Hypothalamus (tissue), 51 donors: ENCODE results near the gene PCK2.

Source experiments
- DNase-seq, 51 donors: peaks; one replicate each; lab custom pipeline; 2025; lab: John Stamatoyannopoulos, UW

PCK2 gene

DNA sequence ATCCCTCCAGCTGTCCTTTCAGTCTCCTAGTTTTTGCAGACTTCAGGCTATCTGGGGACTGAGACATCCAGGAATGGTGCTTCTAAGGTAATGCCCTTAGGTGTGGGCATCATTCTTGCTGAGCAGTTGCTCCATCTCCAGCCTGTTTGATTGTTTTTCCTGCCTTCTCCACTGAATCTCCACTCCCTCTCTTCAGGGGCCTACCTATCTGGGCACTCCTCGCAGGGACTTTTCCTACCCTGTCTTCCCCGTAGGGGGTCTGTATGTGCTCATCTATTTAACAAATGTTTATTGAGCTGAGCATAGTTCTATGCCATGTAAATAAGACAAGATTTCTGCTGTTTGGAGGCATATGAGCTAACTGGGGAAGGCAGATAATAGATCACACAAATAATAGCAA lies 38.9 kb downstream of the PCK2 start:
- DNase-seq, result no peak

DNA sequence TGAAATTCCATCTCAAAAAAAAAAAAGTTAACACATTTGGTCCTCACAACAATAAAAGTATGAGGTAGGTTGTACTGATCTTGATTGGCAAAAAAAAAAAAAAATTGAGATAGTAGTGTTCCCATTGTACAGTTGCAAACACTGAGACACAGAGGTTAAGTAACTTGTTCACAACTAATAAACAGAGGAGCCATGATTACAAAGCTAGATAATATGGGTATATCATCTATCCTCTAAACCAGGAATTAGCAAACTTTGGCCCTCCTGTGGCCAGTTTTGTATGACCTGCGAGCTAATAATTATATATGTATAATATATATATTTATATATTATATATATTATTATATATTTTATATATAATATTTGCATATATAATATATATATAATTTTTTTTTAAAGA lies 39.6 kb downstream of the PCK2 start:
- DNase-seq, result no peak

DNA sequence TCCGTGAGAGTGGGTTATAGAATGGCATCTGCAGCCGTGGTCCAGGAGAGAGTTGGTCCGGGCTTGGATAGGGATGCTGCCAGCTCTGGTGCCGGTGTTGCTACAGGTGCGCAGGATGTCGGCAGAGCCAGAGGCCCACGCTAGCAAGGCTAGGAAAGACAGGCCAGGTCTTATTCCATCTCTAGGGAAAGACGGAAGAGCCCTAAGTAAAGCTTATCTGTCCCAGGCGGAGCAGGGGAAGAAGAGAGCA lies 41.4 kb downstream of the PCK2 start:
- DNase-seq, result peak in 1 of 51 donors; percentile 37

DNA sequence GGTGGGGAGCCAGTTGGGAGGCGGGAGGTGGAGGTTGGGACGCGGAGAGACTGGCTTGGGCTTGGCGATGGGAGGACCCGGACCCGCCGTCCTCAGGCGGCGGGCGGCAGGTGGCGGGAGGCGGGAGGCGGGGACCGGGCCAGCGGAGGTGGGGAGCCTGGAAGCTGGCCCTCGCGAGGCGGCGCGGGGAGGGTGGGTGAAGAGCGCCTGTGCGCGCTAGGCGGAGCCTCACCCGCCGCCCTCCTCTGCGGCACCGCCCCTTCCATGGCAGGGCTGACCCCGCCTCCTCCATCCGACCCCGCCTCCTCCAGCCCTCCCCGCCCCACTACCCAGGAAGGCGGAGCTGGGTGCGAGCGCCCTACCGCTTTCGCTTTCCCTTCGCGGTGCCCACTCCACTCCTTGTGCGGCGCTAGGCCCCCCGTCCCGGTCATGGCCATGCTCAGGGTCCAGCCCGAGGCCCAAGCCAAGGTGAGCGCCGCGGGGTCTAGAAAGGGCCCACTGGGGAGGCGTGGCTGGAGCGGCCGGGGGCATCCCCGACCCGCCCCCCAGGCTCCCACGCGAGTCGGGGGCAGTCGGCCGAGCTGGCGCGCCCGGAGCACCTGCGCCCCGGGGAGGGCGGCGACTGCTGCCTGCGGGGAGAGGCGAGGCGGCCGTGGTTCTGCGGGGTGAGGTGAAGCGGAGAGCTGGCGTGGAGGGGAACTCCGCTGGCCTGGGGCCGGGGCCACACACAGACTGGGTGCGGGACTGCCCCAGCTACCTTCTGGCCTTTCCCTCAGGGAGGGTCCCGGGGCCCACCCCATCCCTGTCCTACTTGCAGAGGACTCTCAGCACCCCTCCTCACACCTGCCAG lies 41.9 kb downstream of the PCK2 start, which contains the start of gene PSME1:
Gene PSME1 (plus strand): TSS at position 361 of the 850 bp plus-strand sequence. CDS start 69 bp downstream, at position 430.
- DNase-seq, result peak; percentile 12 to 96 (median 87)

DNA sequence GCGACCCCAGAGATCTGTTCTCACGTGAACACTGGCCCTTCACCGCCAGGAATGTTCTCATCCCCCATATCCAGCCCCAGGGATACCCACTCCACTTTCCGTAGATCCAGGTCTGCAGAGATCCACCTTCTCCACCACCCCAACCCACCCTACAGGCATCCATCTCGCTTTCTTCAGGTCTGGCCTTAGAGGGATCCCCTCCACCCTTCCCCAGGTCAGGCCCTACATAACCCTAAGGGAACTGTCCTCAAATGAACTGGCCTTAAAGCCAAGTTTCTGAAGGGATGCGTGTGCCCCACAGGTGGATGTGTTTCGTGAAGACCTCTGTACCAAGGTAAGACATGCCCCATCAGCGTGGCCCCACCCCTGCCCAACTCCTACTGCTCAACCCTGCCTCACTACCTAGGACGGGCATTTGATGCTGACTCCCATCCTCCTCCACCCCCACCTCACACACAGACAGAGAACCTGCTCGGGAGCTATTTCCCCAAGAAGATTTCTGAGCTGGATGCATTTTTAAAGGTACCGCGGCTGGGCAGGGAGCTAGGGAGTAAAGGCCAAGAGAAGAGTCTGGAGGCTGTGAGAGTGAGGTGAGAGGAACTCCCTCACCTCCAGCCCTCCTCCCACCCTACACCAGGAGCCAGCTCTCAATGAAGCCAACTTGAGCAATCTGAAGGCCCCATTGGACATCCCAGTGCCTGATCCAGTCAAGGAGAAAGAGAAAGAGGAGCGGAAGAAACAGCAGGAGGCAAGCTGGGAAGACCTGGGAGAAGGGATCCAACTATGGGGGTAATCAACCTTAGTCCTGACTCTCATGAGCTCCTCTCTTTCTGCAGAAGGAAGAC lies 42.8 kb downstream of the PCK2 start:
- no peak for DNase-seq

DNA sequence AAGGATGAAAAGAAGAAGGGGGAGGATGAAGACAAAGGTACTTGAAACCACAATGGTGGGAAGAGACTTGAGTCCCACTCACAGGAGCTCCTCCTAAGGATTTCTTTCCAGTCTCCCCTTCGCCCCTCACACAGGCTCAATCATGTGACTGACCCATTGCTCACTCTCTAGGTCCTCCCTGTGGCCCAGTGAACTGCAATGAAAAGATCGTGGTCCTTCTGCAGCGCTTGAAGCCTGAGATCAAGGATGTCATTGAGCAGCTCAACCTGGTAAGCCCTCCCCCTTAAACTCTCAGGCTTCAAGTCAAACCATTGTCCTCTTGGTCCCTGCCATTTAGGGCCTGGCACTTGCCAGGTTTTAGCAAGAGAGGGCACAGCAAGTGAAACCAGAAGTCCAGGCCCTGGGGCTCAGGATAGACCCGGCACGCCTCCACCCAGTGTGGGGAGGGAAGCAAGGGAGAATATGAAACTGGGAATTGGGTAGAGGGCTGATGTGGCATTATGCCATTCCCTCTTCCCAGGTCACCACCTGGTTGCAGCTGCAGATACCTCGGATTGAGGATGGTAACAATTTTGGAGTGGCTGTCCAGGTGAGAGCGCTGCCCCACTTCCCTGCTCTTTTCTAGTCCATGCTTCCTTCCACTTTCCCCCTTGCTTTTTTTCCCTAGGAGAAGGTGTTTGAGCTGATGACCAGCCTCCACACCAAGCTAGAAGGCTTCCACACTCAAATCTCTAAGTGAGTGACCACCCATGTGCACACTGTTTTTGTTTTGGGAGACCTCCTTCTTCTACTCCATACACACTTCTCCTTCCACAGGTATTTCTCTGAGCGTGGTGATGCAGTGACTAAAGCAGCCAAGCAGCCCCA lies 43.7 kb downstream of the PCK2 start:
- no peak for DNase-seq

DNA sequence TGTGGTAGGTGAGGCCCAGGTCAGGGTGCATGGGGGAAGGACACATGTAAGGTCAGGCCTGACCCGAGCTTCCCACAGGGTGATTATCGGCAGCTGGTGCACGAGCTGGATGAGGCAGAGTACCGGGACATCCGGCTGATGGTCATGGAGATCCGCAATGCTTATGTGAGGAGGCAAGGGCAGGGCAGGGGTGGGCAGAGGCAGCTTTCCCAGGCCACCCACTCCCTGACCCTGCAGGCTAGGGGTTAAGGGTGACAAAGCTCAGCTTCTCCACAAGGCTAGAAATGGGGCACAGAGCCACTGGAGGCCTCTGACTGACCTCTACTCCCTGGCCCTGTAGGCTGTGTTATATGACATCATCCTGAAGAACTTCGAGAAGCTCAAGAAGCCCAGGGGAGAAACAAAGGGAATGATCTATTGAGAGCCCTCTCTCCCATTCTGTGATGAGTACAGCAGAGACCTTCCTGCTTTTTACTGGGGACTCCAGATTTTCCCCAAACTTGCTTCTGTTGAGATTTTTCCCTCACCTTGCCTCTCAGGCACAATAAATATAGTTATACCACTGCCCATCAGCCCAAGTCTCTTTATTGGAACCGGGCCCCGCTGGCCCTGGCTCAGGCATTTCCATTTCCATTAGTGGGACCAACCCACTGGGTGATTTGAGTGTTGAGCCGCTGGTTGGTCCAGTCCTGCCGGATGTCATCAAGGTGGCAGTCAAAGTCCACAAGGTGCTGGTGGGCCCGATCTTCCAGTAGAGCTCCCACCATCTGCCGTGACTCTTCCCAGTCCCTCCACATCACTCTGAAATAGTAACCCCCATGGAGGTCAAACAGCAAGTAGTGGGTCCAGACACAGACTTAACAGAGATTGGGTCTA lies 44.5 kb downstream of the PCK2 start:
- no peak for DNase-seq

DNA sequence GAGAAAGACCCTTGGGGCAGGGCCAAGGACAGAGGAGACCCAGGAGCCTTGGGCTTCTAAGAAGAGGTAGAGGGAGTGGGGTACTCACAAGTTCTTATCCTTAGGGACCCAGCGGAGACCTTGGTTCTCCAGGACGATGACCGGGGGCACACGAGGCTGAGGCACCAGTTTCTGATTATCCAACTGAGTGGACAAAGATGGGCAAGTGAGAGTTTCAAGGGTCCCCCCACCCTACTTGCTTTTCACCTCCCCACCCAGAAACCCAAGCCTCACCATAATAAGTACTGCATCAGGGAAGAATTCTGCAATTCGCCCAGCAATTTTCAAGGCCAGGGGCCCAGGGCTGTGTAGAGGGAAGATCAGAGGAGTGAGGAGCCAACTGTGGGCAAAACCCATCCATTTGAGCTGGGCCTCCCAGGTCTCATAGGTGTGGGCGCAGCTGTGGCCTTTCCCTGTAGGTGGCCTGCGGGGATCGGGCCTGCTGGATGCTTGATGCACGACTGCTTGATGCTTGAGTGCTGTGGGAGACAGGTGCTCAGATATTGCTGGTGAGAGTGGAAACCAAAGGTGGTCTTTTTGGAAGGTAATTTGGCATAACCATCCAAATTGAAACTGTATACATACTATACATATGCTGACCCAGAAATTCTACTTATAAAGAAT lies 45.3 kb downstream of the PCK2 start:
- no peak for DNase-seq

DNA sequence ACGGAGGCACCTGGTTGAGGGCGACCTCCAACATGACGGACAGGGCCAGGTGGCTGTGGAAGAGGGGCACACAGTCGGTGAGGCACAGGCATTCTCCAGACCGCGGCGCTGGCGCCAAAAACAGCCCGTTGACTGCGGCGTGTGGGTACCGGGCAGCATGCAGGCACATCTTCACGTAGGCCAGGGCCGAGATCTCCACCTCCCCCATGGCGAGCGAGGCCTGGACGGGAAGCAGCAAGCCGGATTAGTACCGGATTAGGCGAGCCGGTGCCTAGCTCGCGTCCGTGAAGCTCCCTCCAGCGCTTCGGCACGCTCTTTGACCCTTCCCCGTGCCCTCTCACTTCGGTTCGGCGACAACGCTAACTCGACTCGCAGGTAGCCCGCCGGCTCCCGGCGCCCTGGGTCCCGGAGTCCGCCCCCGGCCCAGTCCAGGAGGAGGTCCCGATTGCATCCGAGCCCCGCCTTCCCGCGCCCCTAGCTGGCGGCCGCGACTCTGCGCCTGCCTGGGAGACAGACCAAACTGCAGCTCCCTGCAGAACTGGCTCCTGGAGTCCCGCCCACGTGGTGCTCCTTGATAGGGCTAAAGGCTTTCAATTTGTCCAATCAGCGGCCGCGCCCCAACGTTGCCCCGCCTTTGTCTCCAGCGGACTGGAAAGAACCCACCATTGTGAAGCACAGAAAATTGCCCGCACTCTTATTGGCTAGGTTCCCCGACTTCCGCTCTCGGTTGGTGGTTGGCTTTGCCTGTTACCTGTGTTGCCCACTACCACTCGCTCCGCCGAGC lies 47.2 kb downstream of the PCK2 start, which contains the start of gene EMC9:
Gene EMC9 (minus strand): TSS at position 495 of the 784 bp plus-strand sequence. CDS start 287 bp downstream, at position 208.
- peak; percentile 82 to 100 (median 99) for DNase-seq

DNA sequence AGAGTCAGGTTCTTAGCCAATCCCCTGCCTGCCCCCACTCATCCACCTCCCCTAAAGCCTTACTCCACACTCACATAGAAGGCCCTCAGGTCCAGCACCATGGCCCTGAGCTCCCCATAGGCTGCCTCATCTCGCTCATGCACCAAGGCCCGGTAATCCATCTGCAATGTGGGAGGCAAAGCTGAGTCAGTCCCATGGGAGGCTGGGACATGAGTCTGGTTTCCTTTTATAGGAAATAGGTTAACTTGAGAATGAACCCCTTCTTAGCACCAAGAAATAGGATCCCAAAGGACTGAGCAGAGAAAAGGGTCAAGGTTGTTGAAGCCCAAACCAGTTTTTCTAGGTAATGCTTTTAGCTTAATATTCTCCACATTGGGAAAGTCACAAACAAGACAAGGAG lies 49.4 kb downstream of the PCK2 start:
- no peak for DNase-seq

DNA sequence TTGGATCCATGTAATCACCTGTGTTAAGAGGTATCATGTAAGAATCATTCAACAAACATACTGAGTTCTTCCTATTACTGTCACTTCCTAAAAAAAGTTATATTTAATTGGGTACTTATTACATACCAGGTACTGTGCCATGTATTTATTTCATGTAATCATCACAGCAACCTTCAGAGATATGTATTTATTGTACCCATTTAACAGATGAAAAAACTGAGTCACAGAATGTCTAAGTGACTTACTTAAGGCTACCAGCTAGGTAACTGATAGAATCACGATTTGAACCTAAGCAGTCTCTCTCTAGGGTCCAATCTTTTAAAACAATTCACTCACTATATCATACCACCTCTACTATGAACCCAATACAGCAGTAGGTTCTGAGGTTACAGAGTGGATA lies 50.3 kb downstream of the PCK2 start:
- no peak for DNase-seq

DNA sequence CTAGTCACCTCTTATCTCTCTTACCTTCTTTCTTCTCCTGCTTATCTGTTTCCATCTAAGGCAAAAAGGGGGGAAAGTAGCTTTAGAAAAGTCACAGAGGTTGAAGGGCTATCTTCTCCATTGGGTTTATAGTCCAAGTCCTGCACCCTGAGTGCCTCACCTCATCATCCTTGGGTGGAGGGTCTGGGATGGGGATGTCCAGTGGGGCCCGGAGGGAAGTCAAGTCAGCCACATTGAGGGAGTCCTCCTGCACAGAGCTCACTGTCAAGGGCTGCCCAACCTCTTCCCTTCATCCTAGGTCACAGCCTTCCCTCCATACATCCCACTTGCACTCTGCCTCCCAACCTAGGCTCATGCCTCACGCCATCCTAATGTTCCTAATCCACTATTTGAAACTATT lies 51.1 kb downstream of the PCK2 start:
- DNase-seq, result no peak

DNA sequence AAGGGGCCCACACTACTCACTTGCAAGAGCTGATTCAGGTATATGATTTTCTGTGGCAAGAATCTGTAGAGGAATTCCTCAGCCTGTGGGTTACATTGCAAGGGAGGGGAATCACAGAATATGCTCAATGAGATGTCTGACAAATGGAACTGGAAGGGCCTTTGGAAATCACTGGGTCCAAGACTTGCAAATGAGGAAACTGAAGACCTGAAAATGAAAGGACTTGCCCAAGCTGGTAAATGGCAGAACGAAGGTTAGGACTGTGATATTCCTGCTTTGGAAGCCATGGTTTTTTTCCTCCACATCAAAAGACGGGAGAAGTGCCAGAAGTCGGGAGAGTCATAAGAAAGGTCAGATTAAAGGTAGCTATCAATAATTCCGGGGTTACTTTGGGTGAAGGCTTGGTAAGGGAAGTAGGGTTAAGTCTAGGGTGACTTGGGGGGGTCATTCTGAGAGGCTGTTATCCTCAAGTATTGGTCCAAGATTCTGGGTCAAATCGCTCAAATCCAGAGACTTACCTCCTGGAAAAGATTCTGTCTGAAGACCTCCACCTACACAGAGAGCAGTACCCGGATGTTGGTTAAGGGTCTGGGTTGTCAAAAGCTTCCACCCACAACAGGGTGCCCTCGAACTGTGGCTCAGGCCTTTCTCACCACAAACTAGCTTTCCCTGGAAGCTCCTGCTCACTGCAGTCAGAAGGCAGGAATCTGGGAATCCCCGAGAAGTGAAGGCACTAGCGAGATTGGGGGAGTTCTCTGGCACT lies 51.8 kb downstream of the PCK2 start:
- DNase-seq, result no peak

DNA sequence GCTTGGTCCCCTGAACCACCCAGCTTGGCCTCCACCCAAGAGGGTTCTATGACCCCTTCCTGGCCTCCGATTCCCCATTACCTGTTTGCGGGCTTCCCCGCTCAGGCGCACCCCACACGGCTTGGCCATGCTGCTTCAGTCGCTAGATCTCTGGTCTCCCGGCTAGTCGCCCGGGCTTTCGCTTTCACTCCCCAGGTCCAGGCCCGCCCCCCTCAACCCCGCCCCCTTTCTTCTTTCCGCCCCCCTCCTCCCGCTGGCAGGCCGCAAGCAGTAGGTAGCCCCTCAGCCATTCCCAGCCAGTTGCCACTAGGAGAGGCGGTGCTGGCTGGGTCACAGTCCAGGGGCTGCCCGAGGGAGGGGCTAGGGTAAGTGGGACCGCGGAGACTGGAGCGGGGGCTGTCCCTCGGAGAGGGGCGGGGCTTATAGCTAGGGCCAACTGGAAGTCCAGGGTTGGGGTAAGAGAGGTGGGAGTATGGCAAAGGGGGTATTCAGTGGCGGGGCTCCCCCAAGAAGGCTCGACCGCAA lies 52.4 kb downstream of the PCK2 start, which contains the start of gene PSME2:
Gene PSME2 (minus strand): TSS at position 158 of the 525 bp plus-strand sequence. CDS start 29 bp downstream, at position 129.
- peak in 49 of 51 donors; percentile 58 to 94 (median 84) for DNase-seq

DNA sequence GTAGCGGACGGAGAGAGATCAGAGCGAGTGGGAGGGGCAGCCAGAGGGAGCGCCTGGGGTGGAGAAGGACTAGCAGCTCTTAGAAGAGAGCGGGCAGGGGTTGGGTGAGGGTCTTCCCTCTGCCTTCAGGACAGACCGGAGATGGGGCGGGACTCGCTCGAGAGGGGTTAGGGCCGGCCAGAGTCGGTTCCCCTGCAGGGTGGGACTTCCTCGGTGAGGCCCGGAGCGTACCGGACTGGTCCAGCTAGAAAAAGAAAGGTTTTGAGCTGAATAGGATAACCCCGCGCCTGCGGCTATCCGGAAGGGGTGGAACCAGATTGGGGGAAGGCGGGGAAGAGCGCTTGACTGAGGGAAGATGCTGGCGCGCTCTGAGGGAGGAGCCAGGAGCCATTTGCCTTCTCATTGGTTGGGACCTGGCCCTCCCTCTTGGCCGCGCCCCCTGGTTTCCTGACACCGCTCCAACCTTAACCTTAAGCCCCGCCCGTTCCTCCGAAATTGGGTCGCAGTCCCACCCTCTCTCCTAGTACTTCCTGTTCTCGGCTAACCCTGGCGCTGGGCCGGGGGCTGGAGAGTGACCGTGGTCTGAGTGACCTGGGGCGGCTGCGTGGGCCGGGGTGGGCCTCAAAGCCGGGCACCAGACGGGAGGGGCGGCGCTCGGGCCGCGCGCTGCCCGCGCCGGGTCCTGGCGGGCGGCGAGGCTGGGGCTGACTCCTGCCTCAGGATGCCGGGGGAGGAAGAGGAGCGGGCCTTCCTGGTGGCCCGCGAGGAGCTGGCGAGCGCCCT lies 53.1 kb downstream of the PCK2 start, which contains the start of gene RNF31:
Gene RNF31 (plus strand): TSS at position 521 of the 783 bp plus-strand sequence. CDS start 201 bp downstream, at position 722.
- DNase-seq, result peak; percentile 76 to 99 (median 95)

DNA sequence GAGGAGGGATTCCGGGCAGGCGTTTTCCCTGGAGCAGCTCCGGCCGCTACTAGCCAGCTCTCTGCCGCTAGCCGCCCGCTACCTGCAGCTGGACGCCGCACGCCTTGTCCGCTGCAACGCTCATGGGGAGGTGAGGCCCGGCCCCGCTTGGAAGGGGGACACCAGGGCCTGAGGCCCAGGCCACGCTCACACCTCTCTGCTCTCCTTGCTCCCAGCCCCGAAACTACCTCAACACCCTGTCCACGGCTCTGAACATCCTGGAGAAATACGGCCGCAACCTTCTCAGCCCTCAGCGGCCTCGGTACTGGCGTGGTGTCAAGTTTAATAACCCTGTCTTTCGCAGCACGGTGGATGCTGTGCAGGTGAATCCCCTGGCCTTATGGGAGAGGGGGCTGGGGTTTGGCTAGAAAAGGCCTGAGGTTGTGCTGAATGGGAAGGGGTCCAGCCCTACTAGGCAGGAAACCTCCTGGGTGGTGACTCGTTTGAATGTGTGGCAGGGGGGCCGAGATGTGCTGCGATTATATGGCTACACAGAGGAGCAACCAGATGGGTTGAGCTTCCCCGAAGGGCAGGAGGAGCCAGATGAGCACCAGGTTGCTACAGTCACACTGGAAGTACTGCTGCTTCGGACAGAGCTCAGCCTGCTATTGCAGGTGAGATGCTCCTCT lies 53.8 kb downstream of the PCK2 start:
- DNase-seq, result peak in 2 of 51 donors; percentile 53 to 54
